ENCODE data around the gene GSX2.

GRCh38 chr4:54144199-54144598 lies 44.2 kb downstream of the GSX2 start:
- TF ChIP-seq CTCF (conservative IDR thresholded peaks at IDR 0.05; ENCODE audit: low read depth, low read length) (no peak), USF2 (IDR thresholded peaks at IDR 0.05; ENCODE audit: low read depth, low read length) (no peak), MXI1 (IDR thresholded peaks at IDR 0.05; ENCODE audit: borderline replicate concordance, low read depth, low read length) (no peak), RCOR1 (IDR thresholded peaks at IDR 0.05; ENCODE audit: insufficient replicate concordance, low read length) (no peak), FOS (IDR thresholded peaks at IDR 0.05; ENCODE audit: low read depth, low read length) (no peak), POLR2A (IDR thresholded peaks at IDR 0.05; ENCODE audit: low read depth, low read length) (no peak), ELK1 (IDR thresholded peaks at IDR 0.05; ENCODE audit: borderline replicate concordance, low read depth, low read length) (no peak)

All from IMR-90 (cell line).